HG03354 (cell line): ENCODE measurements around the gene SLC37A1.
A peak's percentile ranks its signal among the peaks of the same experiment; 100 is the strongest.

ENCODE experiments used
- ATAC-seq: cut with Tn5 transposase; IDR thresholded peaks from one replicate; pipeline ENCODE4 v1.9.1; 2021; ENCODE audit warnings: mild to moderate bottlenecking; ENCODE audit not compliant: unreplicated experiment, poor library complexity, severe bottlenecking

Gene SLC37A1

DNA sequence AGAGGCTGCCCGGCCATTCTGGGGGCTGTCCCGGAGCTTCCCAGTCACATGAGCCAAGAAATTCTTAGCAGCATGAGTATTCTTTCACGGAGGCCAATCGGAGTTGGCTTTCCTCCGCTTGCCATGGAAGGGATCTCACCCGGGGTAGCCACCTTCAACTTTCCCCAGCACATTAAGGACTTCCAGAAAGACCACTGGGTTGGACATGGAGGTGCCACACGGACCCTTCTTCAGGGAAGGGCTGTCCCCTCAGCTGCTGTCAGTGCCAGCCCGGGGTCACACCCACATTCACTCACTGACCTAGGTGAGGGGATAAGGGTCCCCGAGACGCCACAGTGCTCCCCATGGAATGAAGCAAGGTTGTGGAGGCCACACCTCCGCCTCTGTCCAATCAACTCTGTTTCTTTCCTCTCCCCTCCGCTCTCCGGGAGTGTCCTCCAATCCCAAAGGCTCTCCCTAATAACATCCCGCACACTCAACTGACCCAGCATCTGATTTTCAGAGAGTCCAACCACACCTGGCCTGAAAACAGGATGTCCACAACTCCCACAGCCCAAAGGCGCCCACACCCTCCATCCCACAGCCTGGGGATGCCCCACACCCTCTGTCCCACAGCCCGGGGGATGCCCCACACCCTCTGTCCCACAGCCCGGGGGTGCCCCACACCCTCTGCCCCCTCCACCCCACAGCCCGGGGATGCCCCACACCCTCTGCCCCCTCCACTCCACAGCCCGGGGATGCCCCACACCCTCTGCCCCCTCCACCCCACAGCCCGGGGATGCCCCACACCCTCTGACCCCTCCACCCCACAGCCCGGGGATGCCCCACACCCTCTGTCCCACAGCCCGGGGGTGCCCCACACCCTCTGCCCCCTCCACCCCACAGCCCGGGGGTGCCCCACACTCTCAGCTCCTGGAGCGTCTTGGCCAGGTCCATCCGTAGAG is 37.0 kb upstream of the SLC37A1 start:
- no peak for ATAC-seq

- ATAC-seq: peak; percentile 47
These were observed 35.1 kb upstream of the SLC37A1 start for GRCh38 chr21:42478504-42478903.

- no peak for ATAC-seq
These were observed 34.1 kb upstream of the SLC37A1 start for GRCh38 chr21:42479582-42479981.

DNA sequence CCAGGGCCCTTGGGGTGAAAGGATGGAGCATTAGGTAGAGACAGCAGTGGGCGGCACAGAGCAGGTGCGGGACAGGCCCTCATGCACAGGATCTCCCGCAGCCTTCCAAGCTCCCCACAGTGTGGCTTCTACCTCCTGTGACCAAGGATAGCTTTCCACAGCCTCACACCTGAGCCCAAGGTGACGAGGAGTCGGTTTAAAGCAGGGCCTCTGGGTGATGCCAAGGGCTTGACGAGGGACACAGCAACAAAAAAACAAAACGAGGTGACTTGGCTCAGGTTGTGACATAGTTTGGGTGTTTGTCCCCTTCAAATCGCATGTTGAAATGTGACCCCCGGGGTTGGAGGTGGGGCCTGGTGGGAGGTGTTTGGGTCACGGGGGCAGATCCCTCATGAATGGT is 32.9 kb upstream of the SLC37A1 start:
- no peak for ATAC-seq

DNA sequence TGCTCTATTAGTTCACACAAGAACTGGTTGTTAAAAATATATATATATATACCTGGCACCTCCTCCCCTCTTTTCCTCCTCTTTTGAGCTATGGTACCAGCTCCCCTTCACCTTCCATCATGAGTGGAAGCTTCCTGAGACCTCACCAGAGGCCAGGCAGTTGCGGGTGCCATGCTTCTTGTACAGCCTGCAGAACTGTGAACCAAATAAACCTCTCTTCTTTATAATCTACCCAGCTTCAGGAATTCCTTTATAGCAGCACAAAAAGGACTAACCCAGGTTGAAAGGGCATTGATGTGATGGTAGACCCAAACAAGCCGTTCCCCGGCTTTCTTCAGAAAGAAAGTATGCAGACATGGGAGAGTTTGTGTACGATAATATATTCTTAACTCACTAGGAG is 32.5 kb upstream of the SLC37A1 start:
- ATAC-seq: no peak

GRCh38 chr21:42484966-42485365 is 28.7 kb upstream of the SLC37A1 start:
- ATAC-seq: no peak

DNA sequence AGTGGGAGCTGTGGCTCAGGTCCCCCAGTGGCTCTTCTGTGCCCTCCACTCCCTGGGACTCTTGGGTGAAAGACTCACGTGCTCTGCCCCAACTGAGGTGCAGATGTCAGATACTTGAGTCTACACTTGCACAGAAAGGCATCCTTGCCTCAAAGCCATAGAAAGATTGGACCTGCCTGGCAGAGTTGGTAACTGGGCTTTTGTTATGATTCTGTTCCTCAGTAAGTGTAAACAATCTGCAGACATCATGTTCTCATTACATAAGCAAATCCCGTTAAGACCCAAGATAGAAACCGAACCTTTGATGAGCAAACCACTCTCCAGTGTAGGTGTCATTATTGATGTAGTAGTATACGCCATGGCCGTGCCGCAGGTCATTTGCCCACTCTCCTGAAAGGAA is 27.6 kb upstream of the SLC37A1 start:
- no peak for ATAC-seq

DNA sequence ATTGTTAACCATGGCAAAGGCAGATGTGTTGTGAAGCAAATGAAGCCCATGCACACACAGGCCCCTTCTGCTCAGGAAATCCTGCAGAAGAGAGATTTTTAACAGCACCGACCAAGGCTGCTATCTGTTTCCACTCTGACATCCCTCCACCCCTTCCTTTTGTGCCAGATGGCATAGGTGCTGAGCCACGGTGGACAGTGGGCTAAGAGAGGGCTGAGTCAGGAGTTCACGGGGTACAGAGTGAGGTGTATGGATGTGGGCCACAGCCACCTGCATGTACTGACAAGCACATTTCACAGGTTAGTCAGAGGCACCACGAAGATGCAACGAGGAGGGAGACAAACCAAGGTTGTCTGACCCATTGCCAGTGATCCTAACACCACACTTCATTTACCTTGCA is 27.1 kb upstream of the SLC37A1 start:
- ATAC-seq: no peak

DNA sequence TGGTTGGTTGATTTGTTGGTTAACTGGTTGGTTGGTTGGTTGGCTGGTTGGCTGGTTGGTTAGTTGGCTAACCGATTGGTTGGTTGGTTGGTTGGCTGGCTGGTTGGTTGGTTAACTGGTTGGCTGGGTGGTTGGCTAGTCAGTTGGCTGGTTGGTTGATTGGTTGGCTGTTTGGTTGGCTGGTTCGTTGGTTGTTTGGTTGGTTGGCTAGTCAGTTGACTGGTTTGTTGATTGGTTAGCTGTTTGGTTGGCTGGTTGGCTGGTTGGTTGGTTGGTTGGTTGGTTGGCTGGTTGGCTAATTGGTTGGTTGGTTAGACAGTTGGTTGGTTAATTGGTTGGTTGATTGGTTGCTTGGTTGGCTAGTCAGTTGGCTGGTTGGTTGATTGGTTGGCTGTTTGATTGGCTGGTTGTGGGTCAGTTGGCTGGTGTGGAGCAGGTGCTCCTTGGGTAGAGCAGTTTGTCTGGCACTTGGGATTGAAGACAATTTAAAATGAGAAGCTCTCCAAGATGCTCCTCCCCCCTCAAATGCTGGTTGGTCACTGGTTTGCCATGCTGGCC is 24.6 kb upstream of the SLC37A1 start:
- ATAC-seq: no peak

DNA sequence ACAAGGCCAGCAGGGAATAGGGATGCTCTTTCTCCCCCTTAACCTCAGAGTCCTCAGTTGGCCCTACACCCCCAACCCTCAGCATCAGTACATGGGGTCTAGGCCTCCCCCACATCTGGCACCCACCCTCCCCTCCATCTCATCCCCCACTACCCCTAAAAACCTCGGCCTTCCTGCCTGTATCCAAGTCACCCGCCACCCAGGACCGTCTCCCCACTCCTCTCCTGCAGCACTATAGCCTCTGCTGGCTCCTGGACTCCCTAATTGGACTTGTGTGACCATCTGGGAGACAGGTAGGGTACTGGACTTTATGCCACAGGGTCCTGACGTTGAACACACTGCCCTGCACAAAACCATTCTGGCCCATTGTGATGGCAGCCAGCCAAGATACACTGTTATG is 23.7 kb upstream of the SLC37A1 start:
- no peak for ATAC-seq

- ATAC-seq: no peak
These were observed 22.9 kb upstream of the SLC37A1 start for GRCh38 chr21:42490720-42491119.

- ATAC-seq: no peak
These were observed 22.3 kb upstream of the SLC37A1 start for GRCh38 chr21:42491328-42491727.

DNA sequence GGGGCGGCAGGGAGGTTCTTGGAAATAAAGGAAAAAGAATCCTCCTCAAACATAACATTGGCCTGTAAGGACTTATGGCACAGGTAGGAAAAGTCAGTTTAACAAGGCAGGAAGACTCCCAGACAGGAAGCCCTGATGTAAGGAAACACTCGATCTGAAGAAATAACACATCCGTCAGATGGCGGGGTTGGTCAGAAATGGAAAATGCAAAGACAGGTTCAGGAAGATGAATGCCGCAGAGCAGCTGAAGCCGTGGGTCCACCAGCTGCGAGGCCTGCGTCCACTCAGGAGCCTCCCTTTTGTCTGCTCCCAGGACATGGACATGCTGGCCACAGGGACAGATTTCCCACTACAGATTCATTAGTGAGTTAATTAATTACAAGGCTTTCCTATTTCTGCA is 21.5 kb upstream of the SLC37A1 start:
- no peak for ATAC-seq

DNA sequence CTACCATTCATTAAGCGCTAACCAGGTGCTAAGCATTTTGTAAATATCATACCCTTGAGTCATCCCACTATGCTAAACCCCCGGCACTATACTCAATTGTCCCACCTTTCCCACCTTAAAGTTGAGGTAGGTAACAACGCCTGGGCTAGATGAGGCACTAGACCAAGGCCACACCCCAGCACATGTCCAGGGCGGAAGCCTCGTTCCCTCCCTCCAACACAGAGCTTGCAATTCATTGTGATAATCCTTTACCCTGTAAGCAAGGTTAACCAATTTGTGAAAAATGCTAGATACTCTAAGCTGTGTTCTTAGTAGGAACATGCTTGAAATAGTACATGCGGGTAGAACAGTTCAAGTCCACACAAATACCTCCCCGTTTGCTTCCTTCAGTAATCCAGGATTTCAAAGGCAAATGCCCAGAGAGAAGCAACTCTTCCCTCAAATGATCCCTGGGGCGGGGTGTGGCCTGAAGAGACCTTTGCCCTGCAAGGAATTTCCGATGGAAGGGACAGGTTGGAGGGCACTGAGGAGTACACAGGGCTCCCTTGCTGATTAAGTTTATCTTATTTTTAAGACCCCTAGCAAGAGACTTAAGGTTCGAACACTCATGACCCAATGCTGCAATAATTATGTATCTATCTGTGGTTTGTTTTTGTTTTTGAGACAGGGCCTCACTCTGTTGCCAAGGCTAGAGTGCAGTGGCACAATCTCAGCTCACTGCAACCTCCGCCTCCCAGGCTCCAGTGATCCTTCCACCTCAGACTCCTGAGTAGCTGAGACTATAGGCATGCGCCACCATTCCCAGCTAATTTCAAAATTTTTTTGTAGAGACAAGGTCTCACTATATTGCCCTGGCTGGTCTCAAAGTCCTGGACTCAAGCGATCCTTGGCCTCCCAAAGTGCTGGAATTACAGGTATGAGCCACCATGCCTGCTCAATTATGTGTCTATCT is 20.3 kb upstream of the SLC37A1 start:
- no peak for ATAC-seq

- no peak for ATAC-seq
These were observed 18.6 kb upstream of the SLC37A1 start for GRCh38 chr21:42495027-42495426.

DNA sequence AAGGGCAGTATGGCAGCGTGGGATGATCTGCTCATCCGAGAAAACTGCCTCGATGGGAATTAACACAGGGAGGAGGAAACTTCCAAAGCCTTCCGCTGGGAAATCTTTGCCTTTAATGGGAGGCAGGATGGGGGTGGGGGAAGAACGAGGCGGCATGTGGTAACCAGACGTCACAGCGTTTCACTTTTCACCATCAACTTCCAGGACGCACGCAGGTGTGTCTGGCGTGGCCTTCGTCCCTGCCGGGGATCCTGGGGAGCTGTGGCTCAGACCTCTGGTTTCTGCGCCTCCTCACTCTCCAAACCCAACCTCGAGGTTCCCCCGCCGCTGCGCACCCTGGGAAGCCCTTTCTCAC is 17.9 kb upstream of the SLC37A1 start:
- ATAC-seq: peak; percentile 20

DNA sequence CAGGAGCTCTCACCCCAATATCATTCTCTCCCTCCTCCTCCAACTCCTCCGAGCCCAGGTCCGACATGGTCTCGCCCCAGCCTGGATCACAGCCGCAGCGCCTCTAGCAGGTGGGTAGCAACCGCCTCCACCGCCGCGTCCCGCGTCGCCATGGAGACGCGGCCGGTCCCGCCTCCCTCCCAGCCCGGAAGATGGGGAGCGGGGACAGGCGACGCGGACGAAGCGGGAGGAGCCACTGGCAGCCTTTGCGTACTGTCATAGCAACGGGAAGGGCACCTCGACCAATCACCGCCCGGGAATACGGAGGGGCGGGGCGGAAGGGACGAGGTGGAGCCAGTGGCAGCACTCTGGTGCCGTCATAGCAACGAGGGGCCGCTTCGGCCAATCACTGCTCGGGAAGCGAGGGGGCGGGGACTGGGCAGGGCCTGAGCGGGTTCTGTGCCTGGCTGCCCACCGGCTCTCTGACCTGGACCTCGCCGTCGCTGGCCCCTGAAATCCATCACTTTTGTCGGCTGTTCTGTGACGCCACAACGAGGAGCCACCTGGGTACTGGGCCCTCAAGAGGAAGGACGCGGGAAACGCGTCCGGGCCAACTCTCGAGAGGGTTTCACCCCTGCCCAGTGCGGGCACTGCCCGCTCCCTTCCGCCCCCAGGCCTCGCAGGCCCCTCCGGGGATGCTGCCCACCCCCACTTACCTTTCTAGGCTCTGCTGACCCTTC is 17.4 kb upstream of the SLC37A1 start, which contains the start of gene RSPH1:
RSPH1 (minus strand) TSS at position 105 of the 719 bp plus-strand sequence; CDS start at position 67, 38 bp downstream.
- peak; percentile 96 for ATAC-seq

DNA sequence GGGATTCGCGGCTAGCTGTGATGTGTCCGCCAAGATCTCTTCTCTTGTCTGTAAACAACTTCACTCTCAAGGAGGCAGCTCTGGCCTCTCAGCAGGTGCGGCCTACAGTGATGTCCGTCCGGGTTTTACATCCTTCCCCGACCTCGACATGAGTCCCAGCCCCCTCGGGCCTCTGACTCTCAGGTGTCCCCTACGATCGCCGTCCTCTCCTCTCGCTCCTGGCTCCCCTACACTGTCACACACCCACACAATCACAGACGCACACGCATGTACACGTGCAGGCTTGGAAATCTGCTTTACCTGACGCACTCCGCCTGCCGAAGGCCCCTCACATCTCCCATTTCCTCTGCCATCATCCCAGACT is 16.8 kb upstream of the SLC37A1 start:
- ATAC-seq: no peak

DNA sequence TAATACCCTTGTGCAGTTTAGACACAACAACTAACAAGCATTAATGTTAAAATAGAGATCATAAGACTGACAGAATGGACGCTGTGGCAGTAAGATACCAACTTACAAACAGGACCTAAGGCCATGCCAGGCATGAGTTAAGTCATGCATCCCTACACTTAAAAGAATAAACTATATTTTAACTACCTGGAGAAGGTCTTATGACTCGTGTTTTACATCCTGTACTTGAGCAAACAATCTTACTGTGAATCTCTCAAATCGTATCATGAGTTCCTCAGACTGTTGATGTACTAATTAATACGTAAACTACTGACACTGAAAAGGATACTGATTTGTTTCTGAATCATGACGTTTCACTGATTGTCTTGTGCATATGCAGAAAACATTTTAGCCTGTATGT is 15.6 kb upstream of the SLC37A1 start:
- ATAC-seq: no peak
